Endothelial cell of umbilical vein (primary cell): Measurements from ENCODE around the gene MAN1A1. TPM values are rescaled to one million over a fixed set of nuclear protein-coding genes. Genes with fewer than 3 reads are reported as not detected.

Experiments
- BruUV-seq: library from RNA; stranded (reverse); fragments of 400-500 nt; replicated peaks from 2 replicates; lab custom pipeline; 2021; lab: Mats Ljungman, UMichigan
- CTCF ChIA-PET: fragments of 300-600, 350-600 bp; sonication (Branson Sonifier 250); formaldehyde crosslinking; loops from one replicate; lab custom pipeline; 2021; ENCODE audit warnings: antibody characterized with exemption, inconsistent platforms; lab: Charles Lee
- POLR2A ChIA-PET: fragments of 300-600, 350-600 bp; sonication (Branson Sonifier 250); formaldehyde crosslinking; loops from one replicate; lab custom pipeline; 2021; ENCODE audit warnings: antibody characterized with exemption, inconsistent platforms; lab: Charles Lee
- DNase-seq: peaks from one replicate; pipeline ENCODE4 v3.0.0-alpha.2; 2011; ENCODE audit warnings: low read depth, low spot score
- FAIRE-seq: peaks from 2 replicates; lab custom pipeline; 2011; peaks lifted over from hg19 to GRCh38; lab: Jason Lieb, UNC
- H2AFZ ChIP-seq: 2 replicates; pipeline ENCODE4 v1.6.0; 2012; ENCODE audit warnings: low read depth, low read length, control low read depth, inconsistent platforms
- H3K27ac ChIP-seq: 2 replicates; pipeline ENCODE4 v1.5.1; 2011; ENCODE audit warnings: low read depth, mild to moderate bottlenecking, control low read depth, low read length, moderate library complexity; ENCODE audit not compliant: insufficient read depth
- H3K27me3 ChIP-seq, 2 experiments: 2 replicates each; pipeline versions ENCODE4 v1.6.0 to v1.6.1; 2011; ENCODE audit warnings: low read length in 2 of 2, mixed read lengths in 1 of 2; ENCODE audit not compliant: control insufficient read depth in 2 of 2, insufficient read depth in 2 of 2
- H3K36me3 ChIP-seq, 2 experiments: 2 replicates in 1 of 2; 3 replicates in 1 of 2; pipeline ENCODE4 v1.5.1; 2011; ENCODE audit warnings: low read length in 2 of 2, mild to moderate bottlenecking in 1 of 2, moderate library complexity in 1 of 2; ENCODE audit not compliant: control insufficient read depth in 2 of 2, insufficient read depth in 2 of 2; ENCODE audit errors: extremely low read depth in 1 of 2
- H3K4me1 ChIP-seq: 3 replicates; pipeline ENCODE4 v1.5.1; 2011; ENCODE audit warnings: mild to moderate bottlenecking, low read length; ENCODE audit not compliant: control insufficient read depth, insufficient read depth; ENCODE audit errors: extremely low read depth
- H3K4me2 ChIP-seq: 2 replicates; pipeline ENCODE4 v1.6.1; 2011; ENCODE audit warnings: low read length, control low read depth, mixed read lengths; ENCODE audit not compliant: insufficient read depth
- H3K4me3 ChIP-seq, 3 experiments: fragments of 200-600 bp in 1 of 3; sonication (generic), shearing (Covaris generic) in 1 of 3; replicated peaks in 1 of 3; 2 replicates each; pipeline ENCODE4 v1.5.1; 2011 to 2016; ENCODE audit warnings: control low read depth in 3 of 3, low read length in 3 of 3, mild to moderate bottlenecking in 2 of 3, inconsistent platforms in 1 of 3, low read depth in 1 of 3, moderate library complexity in 1 of 3; ENCODE audit not compliant: insufficient read depth in 1 of 3
- H3K79me2 ChIP-seq: 2 replicates; pipeline ENCODE4 v1.6.0; 2012; ENCODE audit warnings: low read length, inconsistent platforms; ENCODE audit not compliant: control insufficient read depth, insufficient read depth
- H3K9ac ChIP-seq: replicated peaks from 2 replicates; pipeline ENCODE3; 2011; ENCODE audit warnings: low read length, control low read depth; ENCODE audit not compliant: insufficient read depth; ENCODE audit errors: extremely low read depth
- H3K9me1 ChIP-seq: replicated peaks from 3 replicates; pipeline ENCODE4 v1.6.0; 2011; ENCODE audit warnings: mild to moderate bottlenecking, low read length; ENCODE audit not compliant: control insufficient read depth, insufficient read depth; ENCODE audit errors: extremely low read depth
- H3K9me3 ChIP-seq: replicated peaks from 2 replicates; pipeline ENCODE4 v1.5.1; 2012; ENCODE audit warnings: low read length, inconsistent platforms; ENCODE audit not compliant: control insufficient read depth, insufficient read depth
- H4K20me1 ChIP-seq: replicated peaks from 2 replicates; pipeline ENCODE3; 2011; ENCODE audit warnings: mild to moderate bottlenecking, low read length; ENCODE audit not compliant: control insufficient read depth, insufficient read depth; ENCODE audit errors: extremely low read depth
- CTCF ChIP-seq, 2 donors: IDR thresholded peaks; 1 replicate in 1 of 2; 2 replicates in 1 of 2; pipeline ENCODE4 v1.5.1; 2011; ENCODE audit warnings: low read length in 2 of 2, mild to moderate bottlenecking in 2 of 2, moderate library complexity in 2 of 2, control low read depth in 1 of 2, inconsistent platforms in 1 of 2, low read depth in 1 of 2; ENCODE audit not compliant: insufficient read depth in 1 of 2; ENCODE audit errors: extremely low read depth in 1 of 2
- MAX ChIP-seq: IDR thresholded peaks from 2 replicates; pipeline ENCODE4 v1.6.1; 2011; ENCODE audit not compliant: insufficient read depth, insufficient read length
- MYC ChIP-seq: IDR thresholded peaks from one replicate; pipeline ENCODE4 v1.6.1; 2011; ENCODE audit warnings: mild to moderate bottlenecking, low read depth, low read length
- POLR2AphosphoS5 ChIP-seq: IDR thresholded peaks from 2 replicates; pipeline ENCODE4 v1.6.1; 2012; ENCODE audit warnings: low read depth, mild to moderate bottlenecking, control low read depth, low read length, moderate library complexity; ENCODE audit not compliant: insufficient read depth
- dilution Hi-C: fragments of 300-500 bp; cut with MboI; formaldehyde crosslinking; loops from one replicate; pipeline ENCODE4 v1.15.0; 2019; ENCODE audit warnings: low sequenced_read_pairs; ENCODE audit not compliant: extremely low pct_ligation_motif_present
- intact Hi-C: fragments of 100-400 bp; cut with micrococcal nuclease; formaldehyde crosslinking; loops from one replicate; pipeline ENCODE4 v1.10.0; 2022
- polyA plus RNA-seq, 4 experiments: library from polyadenylated mRNA; depleted of rRNA in 3 of 4; stranded (reverse) in 3 of 4; unstranded in 1 of 4; fragments of >200 nt; gene quantifications; 2 replicates each; pipeline versions ENCODE4 v1.2.1 to v1.2.3, GENCODE V29; 2011 to 2012; ENCODE audit warnings: missing spikeins in 1 of 4
- total RNA-seq: library from RNA; stranded (reverse); gene quantifications from 2 replicates; pipeline ENCODE4 v1.2.3, GENCODE V29; 2021

Gene MAN1A1
- total and polyA plus RNA-seq, 2 donors (not counting 3 experiments of a cell fraction or from before 2014, with no cell fraction given) = 3.3 to 12.9 TPM

- Histone ChIP-seq H3K4me2 (no peak overlapping the region), H3K9ac (no peak overlapping the region), H3K4me3 (no peak overlapping the region), H3K79me2 (no peaks in the 10 kb centered on the region), H4K20me1 (no peaks in the 10 kb centered on the region), H2AFZ (no peak overlapping the region), H3K36me3 (no peaks in the 10 kb centered on the region), H3K27ac (no peak overlapping the region), H3K9me1 (no peaks in the 10 kb centered on the region), H3K4me1 (peaks cover 3% of the 10 kb centered on the region), H3K9me3 (no peaks in the 10 kb centered on the region), H3K27me3 (no peaks in the 10 kb centered on the region)
- TF ChIP-seq MAX = no peak
- no peak for TF ChIP-seq MYC
- TF ChIP-seq CTCF (IDR thresholded peaks at IDR 0.05; ENCODE audit: extremely low read depth in 1 of 2, insufficient read depth in 1 of 2, low read depth in 1 of 2, low read length in 2 of 2) = no peak
- no peak for TF ChIP-seq POLR2AphosphoS5
- BruUV-seq = no TSS peak
- CTCF ChIA-PET = no interaction called here
- DNase-seq (no peak), FAIRE-seq (no peak)
- POLR2A ChIA-PET = no interaction called here
- intact Hi-C loops (no loop called here), dilution Hi-C loops (no loop called here)
These were observed 109.1 kb downstream of the MAN1A1 start for GRCh38 chr6:119240257-119241110.
